H9 (cell line): ENCODE data around the gene STK32B. TPM values are rescaled to one million over a fixed set of nuclear protein-coding genes. Genes with fewer than 3 reads are reported as not detected.

Experiments
- DNase-seq: peaks from one replicate; pipeline ENCODE4 v3.0.0-alpha.2; 2017
- H2AFZ ChIP-seq: one replicate; pipeline ENCODE4 v1.6.1; 2013; ENCODE audit warnings: mild to moderate bottlenecking, low read length, control low read depth, moderate library complexity
- H2AK5ac ChIP-seq: 2 replicates; pipeline ENCODE4 v1.6.1; 2013; ENCODE audit warnings: low read length, control low read depth, mixed read lengths; ENCODE audit not compliant: insufficient read length
- H2BK120ac ChIP-seq: one replicate; pipeline ENCODE4 v1.6.1; 2013; ENCODE audit warnings: low read depth, mild to moderate bottlenecking, low read length, control low read depth, inconsistent platforms; ENCODE audit not compliant: poor library complexity, severe bottlenecking
- H2BK12ac ChIP-seq: 2 replicates; pipeline ENCODE4 v1.6.1; 2013; ENCODE audit warnings: low read length, control low read depth, mixed read lengths, low read depth; ENCODE audit not compliant: insufficient read length
- H2BK15ac ChIP-seq: 2 replicates; pipeline ENCODE4 v1.6.1; 2013; ENCODE audit warnings: low read depth, low read length, control low read depth
- H2BK20ac ChIP-seq: one replicate; pipeline ENCODE4 v1.6.1; 2013; ENCODE audit warnings: low read depth, mild to moderate bottlenecking, low read length, control low read depth, inconsistent platforms; ENCODE audit not compliant: poor library complexity, severe bottlenecking
- H2BK5ac ChIP-seq: 2 replicates; pipeline ENCODE4 v1.6.1; 2013; ENCODE audit warnings: low read length, control low read depth, mixed read lengths; ENCODE audit not compliant: insufficient read length
- H3K14ac ChIP-seq: 2 replicates; pipeline ENCODE4 v1.6.1; 2013; ENCODE audit warnings: low read length, control low read depth; ENCODE audit not compliant: insufficient read depth
- H3K18ac ChIP-seq: 2 replicates; pipeline ENCODE4 v1.6.1; 2013; ENCODE audit warnings: low read depth, mild to moderate bottlenecking, mixed read lengths, low read length, control low read depth; ENCODE audit not compliant: insufficient read length
- H3K23ac ChIP-seq: 2 replicates; pipeline ENCODE4 v1.6.1; 2013; ENCODE audit warnings: low read length, control low read depth, mixed read lengths, low read depth; ENCODE audit not compliant: insufficient read length
- H3K23me2 ChIP-seq: 2 replicates; pipeline ENCODE4 v1.6.1; 2013; ENCODE audit warnings: low read depth, mild to moderate bottlenecking, mixed read lengths, low read length, control low read depth; ENCODE audit not compliant: insufficient read length, poor library complexity, severe bottlenecking
- H3K27ac ChIP-seq: 2 replicates; pipeline ENCODE4 v1.5.1; 2013; ENCODE audit warnings: low read length, control low read depth, mixed read lengths, low read depth; ENCODE audit not compliant: insufficient read length
- H3K27me3 ChIP-seq: 2 replicates; pipeline ENCODE4 v1.6.1; 2013; ENCODE audit warnings: low read length, control low read depth, inconsistent platforms; ENCODE audit not compliant: insufficient read depth
- H3K4ac ChIP-seq: 2 replicates; pipeline ENCODE4 v1.6.1; 2013; ENCODE audit warnings: low read depth, mild to moderate bottlenecking, control low read depth, inconsistent platforms, low read length, moderate library complexity
- H3K4me1 ChIP-seq: 2 replicates; pipeline ENCODE4 v1.6.1; 2013; ENCODE audit warnings: low read length, control low read depth, inconsistent platforms; ENCODE audit not compliant: insufficient read depth
- H3K4me2 ChIP-seq: 2 replicates; pipeline ENCODE4 v1.6.1; 2013; ENCODE audit warnings: low read length, control low read depth, mixed read lengths; ENCODE audit not compliant: insufficient read length, insufficient read depth
- H3K56ac ChIP-seq: 2 replicates; pipeline ENCODE4 v1.6.1; 2013; ENCODE audit warnings: low read depth, mild to moderate bottlenecking, mixed read lengths, low read length, control low read depth; ENCODE audit not compliant: insufficient read length
- H3K79me1 ChIP-seq: 2 replicates; pipeline ENCODE4 v1.6.1; 2013; ENCODE audit warnings: low read depth, mild to moderate bottlenecking, moderate library complexity, low read length, control low read depth, inconsistent platforms; ENCODE audit not compliant: insufficient read depth, poor library complexity, severe bottlenecking
- H3K79me2 ChIP-seq: 2 replicates; pipeline ENCODE4 v1.6.1; 2013; ENCODE audit warnings: low read length, control low read depth, inconsistent platforms; ENCODE audit not compliant: insufficient read depth
- H3K9ac ChIP-seq: 2 replicates; pipeline ENCODE4 v1.6.1; 2013; ENCODE audit warnings: low read length, control low read depth, mixed read lengths; ENCODE audit not compliant: insufficient read length; ENCODE audit errors: extremely low read depth
- H3K9me3 ChIP-seq: one replicate; pipeline ENCODE4 v1.6.1; 2013; ENCODE audit warnings: low read depth, low read length, inconsistent platforms; ENCODE audit not compliant: control insufficient read depth
- H3T11ph ChIP-seq: one replicate; pipeline ENCODE4 v1.6.1; 2013; ENCODE audit warnings: mild to moderate bottlenecking, low read length, control low read depth, inconsistent platforms
- H4K20me1 ChIP-seq: one replicate; pipeline ENCODE4 v1.6.1; 2013; ENCODE audit not compliant: control insufficient read depth, insufficient read length, insufficient read depth
- H4K5ac ChIP-seq: 2 replicates; pipeline ENCODE4 v1.6.1; 2013; ENCODE audit warnings: low read depth, mild to moderate bottlenecking, mixed read lengths, low read length, control low read depth; ENCODE audit not compliant: insufficient read length
- H4K8ac ChIP-seq: replicated peaks from 2 replicates; pipeline ENCODE4 v1.6.1; 2013; ENCODE audit warnings: low read length, control low read depth, mixed read lengths, low read depth; ENCODE audit not compliant: insufficient read length
- H4K91ac ChIP-seq: 2 replicates; pipeline ENCODE4 v1.6.1; 2013; ENCODE audit warnings: low read depth, mild to moderate bottlenecking, moderate library complexity, mixed read lengths, low read length, control low read depth; ENCODE audit not compliant: insufficient read length
- H3K27ac Mint-ChIP-seq, 3 experiments: 2 replicates in 2 of 3; 3 replicates in 1 of 3; pipeline ENCODE4 v1.8.0; 2020 to 2021; ENCODE audit warnings: mixed read lengths in 3 of 3, mild to moderate bottlenecking in 1 of 3, moderate library complexity in 1 of 3
- H3K27me3 Mint-ChIP-seq: 2 replicates; pipeline ENCODE4 v1.8.0; 2021; ENCODE audit warnings: low read depth, mild to moderate bottlenecking, moderate library complexity, mixed read lengths
- H3K36me3 Mint-ChIP-seq, 3 experiments: 2 replicates in 2 of 3; 3 replicates in 1 of 3; pipeline ENCODE4 v1.8.0; 2020 to 2021; ENCODE audit warnings: low read depth in 3 of 3, mixed read lengths in 3 of 3; ENCODE audit not compliant: insufficient read depth in 1 of 3
- H3K4me1 Mint-ChIP-seq, 2 experiments: 2 replicates each; pipeline ENCODE4 v1.8.0; 2020; ENCODE audit warnings: mixed read lengths in 2 of 2
- H3K4me3 Mint-ChIP-seq, 2 experiments: 2 replicates in 1 of 2; 3 replicates in 1 of 2; pipeline ENCODE4 v1.8.0; 2020 to 2021; ENCODE audit warnings: mild to moderate bottlenecking in 2 of 2, mixed read lengths in 2 of 2, moderate library complexity in 1 of 2
- H3K9me3 Mint-ChIP-seq, 2 experiments: 2 replicates in 1 of 2; 3 replicates in 1 of 2; pipeline ENCODE4 v1.8.0; 2020; ENCODE audit warnings: mild to moderate bottlenecking in 2 of 2, mixed read lengths in 2 of 2, moderate library complexity in 1 of 2
- CTCF ChIP-seq: fragments of 200-600 bp; sonication (generic); conservative IDR thresholded peaks from 3 replicates; pipeline ENCODE4 v1.8.0; 2021; ENCODE audit warnings: antibody characterized with exemption, mild to moderate bottlenecking
- WGBS: extraction: QIAGEN DNeasy Blood & Tissue Kit; methylation state at CpG from one replicate; pipeline ENCODE4 v1.1.7; 2013; ENCODE audit warnings: missing lambda C conversion rate, low lambda C conversion rate, mixed read lengths; ENCODE audit not compliant: insufficient read length; ENCODE audit errors: extremely low coverage; 5-methylcytosine and 5-hydroxymethylcytosine counted together
- total RNA-seq: library from RNA; stranded (reverse); gene quantifications from 2 replicates; pipeline ENCODE4 v1.2.1, GENCODE V29; 2021

STK32B gene
- total RNA-seq, 1 experiment from 2014 or later, result 1.0 TPM

- DNase-seq, result no peak
These were observed 410.2 kb downstream of the STK32B start for GRCh38 chr4:5461477-5461876.

More at GRCh38 chr4:5461477-5461876, 410.2 kb downstream of the STK32B start:
- no peak overlapping the region for H3K4me2 ChIP-seq
- Mint-ChIP-seq H3K27me3 (peaks cover 5% of the 10 kb centered on the region), H3K9me3 (no peaks in the 10 kb centered on the region), H3K4me1 (peaks cover 5 to 11% of the 10 kb centered on the region in 2 experiments), H3K4me3 (no peak overlapping the region), H3K27ac (0 out of 7 replicates have a peak overlapping the region, but pooled peaks of 1 of the 3 experiments have one; percentile 64), H3K36me3 (no peaks in the 10 kb centered on the region; a peak in 1 of 7 replicates)
- H2BK120ac ChIP-seq, result no peak overlapping the region
- no peaks in the 10 kb centered on the region for H3K79me1 ChIP-seq
- H4K5ac ChIP-seq, result no peak overlapping the region
- no CpG with 5 or more reads among the region's 13 CpGs for WGBS
- H3T11ph ChIP-seq, result no peak overlapping the region
- no peak for TF ChIP-seq CTCF
- no peaks in the 10 kb centered on the region for H3K79me2 ChIP-seq
- H4K91ac ChIP-seq, result no peak overlapping the region
- no peak overlapping the region for H3K4ac ChIP-seq
- H2BK12ac ChIP-seq, result no peak overlapping the region
- H2BK15ac ChIP-seq, result no peak overlapping the region
- no peak overlapping the region for H2AK5ac ChIP-seq
- no peaks in the 10 kb centered on the region for H3K27me3 ChIP-seq
- no peak overlapping the region for H3K23ac ChIP-seq
- no peak overlapping the region for H2AFZ ChIP-seq
- no peaks in the 10 kb centered on the region for H3K4me1 ChIP-seq
- no peaks in the 10 kb centered on the region for H3K9me3 ChIP-seq
- H3K9ac ChIP-seq, result no peak overlapping the region
- H4K20me1 ChIP-seq, result no peaks in the 10 kb centered on the region
- H2BK5ac ChIP-seq, result no peak overlapping the region
- H3K14ac ChIP-seq, result no peak overlapping the region
- H2BK20ac ChIP-seq, result no peak overlapping the region
- no peak overlapping the region for H3K56ac ChIP-seq
- no peak overlapping the region for H3K27ac ChIP-seq
- H3K23me2 ChIP-seq, result no peaks in the 10 kb centered on the region
- no peak overlapping the region for H3K18ac ChIP-seq
- no peak overlapping the region for H4K8ac ChIP-seq
